GM18951 (cell line): ENCODE results near the gene BMP7.

Source experiments
- POLR2A ChIP-seq: IDR thresholded peaks from 4 replicates; pipeline ENCODE4 v1.6.1; 2011; ENCODE audit warnings: mild to moderate bottlenecking; ENCODE audit not compliant: insufficient read length, insufficient read depth; ENCODE audit errors: extremely low read depth
- in situ Hi-C: fragments of 300-500 bp; cut with MboI; formaldehyde crosslinking; loops from one replicate; pipeline ENCODE4 v1.12.0; 2022; ENCODE audit warnings: low sequenced_read_pairs, mixed read lengths, inconsistent platforms; ENCODE audit not compliant: unreplicated experiment

BMP7 gene

DNA sequence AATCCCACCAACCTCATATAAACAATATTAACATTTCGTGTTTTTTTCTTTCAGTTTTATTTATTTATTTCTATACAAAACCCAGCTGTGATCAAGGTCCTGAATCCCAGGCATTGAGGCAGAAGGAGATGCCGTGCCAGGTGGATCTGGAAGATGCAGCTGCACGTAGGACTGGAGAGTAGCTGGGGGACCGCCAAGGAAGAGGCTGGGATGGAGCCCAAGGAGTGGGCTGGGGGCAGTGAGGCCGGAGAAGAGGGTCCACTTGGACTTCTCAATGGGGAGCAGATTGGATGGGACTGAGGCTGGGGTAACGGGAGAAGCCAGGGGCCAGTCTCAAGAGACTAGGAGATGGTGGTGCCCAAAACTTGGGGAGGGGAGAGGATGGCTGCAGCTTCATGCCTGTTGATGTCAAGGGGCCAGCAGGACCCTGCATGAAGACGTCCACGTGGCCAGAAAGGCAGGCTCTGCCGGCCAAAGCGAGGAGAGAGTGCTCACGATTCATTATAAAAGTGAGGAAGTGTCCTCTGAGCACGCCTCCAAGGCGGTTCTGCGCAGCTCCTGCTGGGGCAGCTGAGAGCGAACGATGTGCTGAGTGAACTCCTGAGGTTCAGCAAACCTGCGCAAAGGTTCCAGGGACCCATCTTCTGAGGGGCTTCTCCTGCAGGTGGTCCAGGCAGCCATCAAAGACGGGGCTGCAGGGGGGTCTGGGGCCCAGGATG, 110.3 kb downstream of the BMP7 start:
- in situ Hi-C loops = no loop called here
- TF ChIP-seq POLR2A = no peak

DNA sequence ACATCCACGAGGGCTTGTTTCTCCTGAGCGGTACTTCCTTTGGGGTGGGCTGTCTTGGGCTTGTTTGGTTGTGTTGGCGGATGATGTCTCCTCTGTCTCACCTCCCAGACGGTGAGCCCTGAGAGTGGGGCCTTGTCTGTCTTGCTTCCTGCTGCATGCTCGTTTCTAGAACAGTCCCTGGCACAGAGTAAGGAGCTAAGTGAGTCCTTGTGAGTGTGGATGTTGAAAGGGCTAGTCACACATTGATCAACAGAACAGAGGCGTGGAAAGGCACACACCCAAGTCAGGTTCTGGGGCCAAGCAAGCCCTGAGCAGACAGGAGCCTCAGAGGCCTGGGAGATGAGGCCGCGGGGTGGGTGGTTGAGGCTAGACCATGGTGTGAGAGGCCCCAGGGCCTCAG, 111.0 kb downstream of the BMP7 start:
- TF ChIP-seq POLR2A = no peak
- in situ Hi-C loops = no loop called here

DNA sequence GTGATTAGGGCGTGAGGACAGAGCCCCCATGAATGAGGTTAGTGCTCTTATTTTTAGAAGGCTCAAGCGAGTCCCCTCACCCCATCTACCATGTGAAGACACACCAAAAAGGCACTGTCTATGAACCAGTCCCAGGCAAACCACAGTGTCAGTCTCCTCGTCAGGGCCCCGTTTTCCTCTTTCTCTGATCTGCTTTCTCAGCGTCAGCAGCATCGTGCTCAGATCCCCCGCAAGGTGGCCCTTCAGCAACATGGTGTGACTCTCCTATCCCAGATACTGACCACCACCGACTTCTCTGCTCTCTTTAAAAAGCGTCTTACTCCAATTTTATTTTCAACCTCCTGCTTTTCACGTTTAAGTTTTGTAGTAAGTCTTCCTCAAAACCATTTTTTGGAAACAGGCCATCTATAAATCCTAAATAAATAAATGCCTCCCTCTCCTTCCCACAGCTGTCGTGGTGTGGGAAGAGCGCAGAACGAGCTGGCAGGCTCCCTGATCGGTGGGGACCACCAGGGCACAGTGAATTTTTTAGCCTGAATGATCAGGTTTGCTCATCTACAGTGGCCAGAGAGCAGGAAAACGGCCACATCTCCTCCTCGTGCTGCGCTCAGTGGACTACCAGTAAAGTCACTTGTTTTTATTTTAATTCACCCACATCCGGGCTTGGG, 113.1 kb downstream of the BMP7 start:
- TF ChIP-seq POLR2A = no peak
- in situ Hi-C loops = no loop called here

DNA sequence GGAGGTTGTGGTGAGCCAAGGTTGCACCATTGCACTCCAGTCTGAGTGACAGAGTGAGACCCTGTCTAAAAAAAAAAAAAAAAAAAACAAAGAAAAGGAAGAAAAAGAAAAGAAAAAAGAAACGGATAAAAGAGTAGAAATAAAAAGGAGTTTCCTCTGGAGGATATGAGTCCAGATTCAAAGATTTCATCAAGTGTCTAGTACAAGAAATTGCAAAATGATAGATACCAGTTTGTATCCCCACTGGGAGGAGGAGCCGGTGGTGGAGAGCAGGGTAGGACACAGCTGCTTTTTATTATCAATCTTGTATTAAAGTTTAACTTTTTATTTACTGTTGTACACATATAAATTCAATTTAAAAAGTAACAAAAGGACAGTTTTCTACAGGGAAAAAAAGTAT, 113.9 kb downstream of the BMP7 start:
- TF ChIP-seq POLR2A = no peak
- in situ Hi-C loops = no loop called here

DNA sequence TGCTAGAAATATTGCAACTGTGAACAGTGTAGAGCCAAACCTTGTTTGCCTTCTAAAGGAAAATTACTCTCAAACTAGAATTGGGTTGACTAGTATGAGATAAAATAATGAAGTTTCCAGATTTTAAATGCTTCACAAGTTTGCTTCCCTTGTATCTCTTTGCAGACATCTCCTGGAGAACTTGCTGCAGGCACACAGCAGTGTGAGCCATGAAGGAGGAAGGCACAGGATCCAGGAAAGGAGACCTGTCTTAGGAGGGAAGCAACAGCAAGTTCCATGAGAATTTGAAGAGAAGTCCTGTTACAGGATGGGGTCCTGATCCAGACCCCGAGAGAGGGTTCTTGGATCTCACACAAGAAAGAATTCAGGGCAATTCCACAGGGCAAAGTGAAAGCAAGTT, 115.9 kb downstream of the BMP7 start:
- TF ChIP-seq POLR2A = no peak
- in situ Hi-C loops = no loop called here

DNA sequence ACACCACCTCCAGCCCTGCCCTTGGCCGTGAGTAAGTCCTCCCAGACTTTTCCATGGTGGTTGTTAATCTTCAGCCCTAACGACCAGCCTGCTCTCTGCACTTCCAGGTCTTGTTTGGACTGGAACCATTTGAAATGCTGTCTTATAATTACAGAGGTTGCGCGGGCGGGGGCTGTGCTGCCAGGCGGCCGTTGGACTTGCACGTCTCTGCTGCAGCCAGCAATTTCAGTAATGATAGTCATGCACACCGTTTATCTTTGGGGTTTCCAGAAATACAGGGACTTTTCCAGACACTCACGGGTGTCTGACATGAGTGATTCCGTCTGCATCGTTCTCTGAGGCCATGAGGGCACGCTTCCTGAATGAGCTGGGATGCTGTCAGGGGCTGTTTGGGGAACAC, 118.2 kb downstream of the BMP7 start:
- in situ Hi-C loops = no loop called here
- no peak for TF ChIP-seq POLR2A

DNA sequence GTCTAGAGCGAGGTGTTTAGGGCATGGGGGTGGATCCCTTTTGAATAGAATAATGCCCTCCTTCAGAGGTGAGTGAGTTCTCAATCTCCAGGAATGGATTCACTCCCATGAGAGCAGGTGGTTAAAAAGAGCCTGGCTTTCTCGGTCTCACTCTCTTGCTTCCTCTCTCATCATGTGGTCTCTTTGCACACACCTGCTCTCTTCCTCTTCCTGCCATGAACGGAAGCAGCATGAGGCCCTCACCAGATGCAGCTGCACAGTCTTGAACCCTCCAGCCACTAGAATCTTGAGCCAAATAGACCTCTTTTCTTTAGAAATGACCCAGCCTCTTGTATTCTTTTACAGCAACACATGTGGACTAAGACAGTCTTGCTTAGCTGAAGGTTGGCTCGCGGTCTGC, 119.3 kb downstream of the BMP7 start:
- in situ Hi-C loops = no loop called here
- no peak for TF ChIP-seq POLR2A

DNA sequence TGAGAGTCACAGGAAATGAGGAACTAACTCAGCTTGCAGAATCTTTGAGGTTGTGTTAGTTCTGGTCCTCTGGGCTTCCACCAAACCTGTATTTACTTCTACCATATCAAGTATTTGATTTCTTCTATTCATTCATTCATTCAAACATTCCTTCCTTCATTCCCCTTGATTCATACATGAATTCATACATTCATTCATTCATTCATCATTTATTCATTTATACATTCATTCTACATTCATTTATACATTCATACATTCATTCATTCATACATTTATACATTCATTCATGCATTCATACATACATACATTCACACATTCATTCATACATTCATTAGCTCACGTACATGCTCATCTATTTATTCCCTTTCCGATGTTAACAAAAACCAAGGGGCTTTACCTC, 120.3 kb downstream of the BMP7 start:
- no peak for TF ChIP-seq POLR2A
- in situ Hi-C loops = no loop called here

DNA sequence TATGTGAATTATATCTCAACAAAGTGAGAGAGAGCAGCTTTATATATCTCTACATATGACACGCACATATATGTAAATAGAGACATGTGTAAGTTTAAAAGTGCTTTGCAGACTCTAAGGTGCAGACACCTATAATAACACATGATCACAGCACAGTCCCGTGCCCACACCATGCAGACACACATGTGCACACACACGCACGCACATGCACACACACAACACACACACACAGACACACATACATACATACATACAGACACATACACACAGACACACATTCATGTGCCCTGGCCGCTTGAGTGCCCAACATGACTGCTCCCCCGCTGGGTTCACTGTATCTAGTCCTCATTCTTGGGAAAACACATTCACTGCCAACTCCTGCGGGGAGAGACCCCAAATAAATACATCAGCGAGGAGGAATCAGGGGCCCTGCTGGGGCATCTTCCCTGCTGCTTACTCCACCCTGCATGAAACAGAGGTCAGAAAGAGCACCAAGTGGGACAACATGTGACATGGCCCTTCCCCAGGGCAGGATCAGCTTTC, 121.3 kb downstream of the BMP7 start:
- in situ Hi-C loops = no loop called here
- no peak for TF ChIP-seq POLR2A

DNA sequence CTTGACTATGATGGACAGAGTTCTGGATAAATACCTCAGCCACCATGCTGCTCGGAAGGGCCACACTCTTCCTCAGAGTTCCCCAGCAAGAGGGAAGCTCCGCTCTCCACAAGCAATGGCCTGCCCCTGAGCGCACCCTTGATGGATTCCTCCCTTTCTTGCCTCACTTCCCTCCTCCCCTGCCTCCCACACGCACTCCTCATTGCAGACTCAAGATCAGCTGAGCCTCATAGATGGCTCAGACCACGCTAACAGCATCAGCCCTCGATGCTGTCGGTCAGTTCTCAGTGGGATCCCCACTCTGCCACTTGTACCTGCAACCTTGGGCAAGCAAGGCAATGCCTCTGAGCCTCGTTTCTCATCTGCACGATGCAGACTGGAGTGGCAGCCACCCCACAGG, 123.3 kb downstream of the BMP7 start:
- no peak for TF ChIP-seq POLR2A
- in situ Hi-C loops = no loop called here

DNA sequence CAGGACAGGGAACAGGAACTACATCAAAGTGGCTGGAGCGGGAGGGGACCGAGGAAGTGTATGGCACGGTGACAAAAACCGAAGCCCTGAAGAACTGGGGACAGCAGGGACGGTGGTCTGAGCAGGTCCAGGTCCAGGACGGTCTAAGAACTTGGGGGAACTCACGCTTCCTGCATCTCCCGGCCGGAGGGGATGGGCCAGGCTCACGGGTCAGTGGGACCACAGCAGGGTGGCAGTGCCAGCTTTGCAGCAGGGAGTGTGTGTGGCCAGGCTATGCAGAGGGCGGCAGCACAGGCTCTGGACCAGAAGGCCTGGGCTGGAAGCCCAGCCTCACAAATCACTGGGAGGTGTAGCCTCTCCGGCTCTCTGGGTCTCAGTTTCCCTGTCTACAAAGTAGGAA, 123.8 kb downstream of the BMP7 start:
- in situ Hi-C loops = no loop called here
- TF ChIP-seq POLR2A = no peak

DNA sequence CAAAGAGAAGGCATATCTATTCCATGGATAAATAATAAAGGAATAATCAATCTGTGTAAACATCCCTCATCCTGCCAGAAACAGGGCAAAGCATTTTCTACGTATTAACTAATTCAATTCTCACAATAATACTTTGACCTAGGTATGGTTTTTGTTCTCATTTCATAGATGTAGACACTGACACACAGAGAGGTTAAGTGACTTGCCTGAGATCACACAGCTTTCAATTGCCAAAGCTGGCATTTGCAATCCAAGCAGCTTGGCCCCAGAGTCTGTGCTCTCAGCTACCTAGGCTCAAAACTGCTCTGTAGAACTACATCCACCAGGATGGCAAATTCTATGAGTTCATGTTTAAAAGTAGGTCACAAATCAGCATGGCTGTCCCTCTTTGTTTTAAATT, 124.9 kb downstream of the BMP7 start:
- in situ Hi-C loops = no loop called here
- TF ChIP-seq POLR2A = no peak

DNA sequence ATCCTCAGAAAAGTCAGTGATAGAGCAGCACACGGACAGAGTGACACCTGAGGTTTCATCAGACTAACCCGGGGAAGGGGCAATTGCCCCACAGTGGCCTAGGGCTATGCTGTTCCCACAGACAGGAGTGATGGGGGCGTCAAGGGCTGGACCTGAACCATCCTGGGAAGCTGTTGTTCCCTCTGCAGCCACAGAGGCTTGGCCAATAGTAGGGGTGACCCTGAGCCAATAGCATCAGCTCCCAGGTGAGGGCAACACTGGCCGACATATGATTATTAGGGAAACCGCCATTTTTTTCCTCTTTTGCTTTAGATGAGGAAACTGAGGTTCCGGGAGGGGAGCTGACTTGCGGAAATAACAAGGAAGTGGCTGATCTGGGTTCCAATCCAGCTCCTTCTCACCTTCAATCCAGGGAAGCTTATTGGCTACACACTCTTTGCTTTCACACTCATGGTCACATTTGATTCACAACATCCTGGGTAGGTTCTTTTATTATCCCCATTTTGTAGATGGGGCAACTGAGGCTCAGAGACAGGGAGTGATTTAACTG, 126.0 kb downstream of the BMP7 start:
- in situ Hi-C loops = no loop called here
- TF ChIP-seq POLR2A = no peak

DNA sequence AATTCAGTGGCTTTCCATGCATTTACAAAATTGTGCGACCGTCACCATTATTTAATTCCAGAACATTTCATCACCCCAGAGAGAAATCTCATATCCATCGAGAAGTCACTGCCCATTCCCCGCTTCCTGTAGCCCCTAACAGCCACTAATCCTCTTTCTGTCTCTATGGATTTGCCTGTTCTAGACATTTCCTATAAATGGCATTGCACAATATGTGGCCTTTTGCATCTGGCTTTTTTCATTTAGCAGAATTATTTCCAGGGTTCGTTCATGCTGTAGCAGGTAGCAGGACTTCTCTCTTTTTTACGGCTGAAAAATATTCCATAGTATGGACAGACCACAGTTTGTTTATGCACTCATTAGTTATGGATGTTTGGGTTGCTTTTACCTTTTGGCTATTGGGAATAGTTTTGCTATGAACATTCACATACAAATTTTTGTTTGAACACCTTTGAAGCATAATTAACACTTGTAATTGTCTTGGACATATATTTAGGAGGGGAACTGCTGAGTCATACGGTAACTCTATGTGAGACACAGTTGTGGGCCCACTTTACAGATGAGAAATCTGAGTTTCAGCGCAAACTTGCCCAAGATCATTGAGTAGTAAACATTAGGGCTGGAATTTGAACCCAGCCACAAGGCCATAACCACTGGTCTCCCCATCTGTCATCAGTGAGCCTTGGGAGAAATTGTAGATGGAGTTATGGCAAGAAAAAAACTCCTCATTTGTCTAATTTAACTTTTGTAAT, 126.9 kb downstream of the BMP7 start:
- in situ Hi-C loops = no loop called here
- TF ChIP-seq POLR2A = no peak
